ENCODE data around the gene ARPP19. TPM values are rescaled to one million over a fixed set of nuclear protein-coding genes. Genes with fewer than 3 reads are reported as not detected.
"Not testable (repeated sequence)": the region's sequence is repeated elsewhere in the genome, so short reads cannot be mapped to it uniquely, and the experiment has no call there.

The ARPP19 gene
- total RNA-seq, 2 donors from 2014 or later: 154 to 222 TPM

- H3K9me3 Mint-ChIP-seq: not testable (repeated sequence)
Measured at GRCh38 chr15:52512869-52513268, 56.0 kb downstream of the ARPP19 start.

GRCh38 chr15:52511084-52511483, 57.7 kb downstream of the ARPP19 start:
- H3K27ac Mint-ChIP-seq: peak overlapping the region; percentile 52
- H3K9me3 Mint-ChIP-seq: no peaks in the 10 kb centered on the region
- ATAC-seq (replicated peaks): no peak
- no peak overlapping the region for H3K4me3 Mint-ChIP-seq
- no peaks in the 10 kb centered on the region for H3K27me3 Mint-ChIP-seq
- H3K36me3 Mint-ChIP-seq (ENCODE audit: low read depth): no peaks in the 10 kb centered on the region
- H3K4me1 Mint-ChIP-seq: peaks cover 23% of the 10 kb centered on the region

More at GRCh38 chr15:52512869-52513268, 56.0 kb downstream of the ARPP19 start:
- H3K4me1 Mint-ChIP-seq: peaks cover 17% of the 10 kb centered on the region
- not testable (repeated sequence) for H3K27ac Mint-ChIP-seq; H3K27me3 Mint-ChIP-seq; ATAC-seq (replicated peaks); H3K36me3 Mint-ChIP-seq (ENCODE audit: low read depth); H3K4me3 Mint-ChIP-seq

- Mint-ChIP-seq H3K27me3 (no peaks in the 10 kb centered on the region), H3K36me3 (ENCODE audit: low read depth) (no peaks in the 10 kb centered on the region), H3K4me1 (peaks cover 30% of the 10 kb centered on the region), H3K9me3 (no peaks in the 10 kb centered on the region), H3K4me3 (peak overlapping the region; percentile 41), H3K27ac (peak overlapping the region; percentile 80)
- peak; percentile 49 for ATAC-seq (replicated peaks)
Measured at GRCh38 chr15:52509500-52510245, 59.2 kb downstream of the ARPP19 start.

GRCh38 chr15:52506549-52506948, 62.3 kb downstream of the ARPP19 start:
- no peaks in the 10 kb centered on the region for H3K27me3 Mint-ChIP-seq
- H3K4me1 Mint-ChIP-seq: peaks cover 46% of the 10 kb centered on the region
- no peak overlapping the region for H3K4me3 Mint-ChIP-seq
- H3K36me3 Mint-ChIP-seq (ENCODE audit: low read depth): peaks cover 6% of the 10 kb centered on the region
- ATAC-seq (replicated peaks): no peak
- H3K27ac Mint-ChIP-seq: no peak overlapping the region
- no peaks in the 10 kb centered on the region for H3K9me3 Mint-ChIP-seq

- Mint-ChIP-seq H3K27ac (peak overlapping the region; percentile 16), H3K4me3 (no peak overlapping the region)
Measured at GRCh38 chr15:52505151-52505550, 63.7 kb downstream of the ARPP19 start.

GRCh38 chr15:52503788-52504496, 64.9 kb downstream of the ARPP19 start:
- Mint-ChIP-seq H3K9me3 (no peaks in the 10 kb centered on the region), H3K36me3 (ENCODE audit: low read depth) (peaks cover 6% of the 10 kb centered on the region), H3K4me1 (peaks cover 46% of the 10 kb centered on the region), H3K4me3 (peak overlapping the region; percentile 63), H3K27ac (peak overlapping the region; percentile 58), H3K27me3 (no peaks in the 10 kb centered on the region)
- ATAC-seq (replicated peaks): peak; percentile 95

More at GRCh38 chr15:52505151-52505550, 63.7 kb downstream of the ARPP19 start:
- Mint-ChIP-seq H3K36me3 (ENCODE audit: low read depth) (peaks cover 6% of the 10 kb centered on the region), H3K4me1 (peaks cover 41% of the 10 kb centered on the region), H3K9me3 (no peaks in the 10 kb centered on the region), H3K27me3 (no peaks in the 10 kb centered on the region)
- no peak for ATAC-seq (replicated peaks)

- H3K27ac Mint-ChIP-seq: no peak overlapping the region
- H3K4me3 Mint-ChIP-seq: no peak overlapping the region
- no peaks in the 10 kb centered on the region for H3K27me3 Mint-ChIP-seq
- ATAC-seq (replicated peaks): no peak
- H3K36me3 Mint-ChIP-seq (ENCODE audit: low read depth): peaks cover 6% of the 10 kb centered on the region
- no peaks in the 10 kb centered on the region for H3K9me3 Mint-ChIP-seq
- H3K4me1 Mint-ChIP-seq: peaks cover 39% of the 10 kb centered on the region
Measured at GRCh38 chr15:52502608-52503007, 66.2 kb downstream of the ARPP19 start.

- no peak for ATAC-seq (replicated peaks)
- H3K27me3 Mint-ChIP-seq: no peaks in the 10 kb centered on the region
- H3K27ac Mint-ChIP-seq: no peak overlapping the region
- H3K4me1 Mint-ChIP-seq: peaks cover 36% of the 10 kb centered on the region
- H3K36me3 Mint-ChIP-seq (ENCODE audit: low read depth): peaks cover 6% of the 10 kb centered on the region
- no peaks in the 10 kb centered on the region for H3K9me3 Mint-ChIP-seq
- no peak overlapping the region for H3K4me3 Mint-ChIP-seq
Measured at GRCh38 chr15:52499506-52499905, 69.3 kb downstream of the ARPP19 start.

GRCh38 chr15:52498706-52499105, 70.1 kb downstream of the ARPP19 start:
- no peak for ATAC-seq (replicated peaks)
- H3K4me1 Mint-ChIP-seq: peaks cover 28% of the 10 kb centered on the region
- no peak overlapping the region for H3K4me3 Mint-ChIP-seq
- no peaks in the 10 kb centered on the region for H3K27me3 Mint-ChIP-seq
- peaks cover under 1% of the 10 kb centered on the region for H3K36me3 Mint-ChIP-seq (ENCODE audit: low read depth)
- no peaks in the 10 kb centered on the region for H3K9me3 Mint-ChIP-seq
- no peak overlapping the region for H3K27ac Mint-ChIP-seq

Other genes starting within 250 kb of the ARPP19 start
- 10 to 100 TPM; 33.1 to 59.3 TPM for gene MYO5A, start 40.1 kb downstream of the ARPP19 start, total RNA-seq
- gene ATOSA, start 110.4 kb upstream of the ARPP19 start, total RNA-seq: 10 to 100 TPM; 30.7 to 40.6 TPM
- not detected for gene ONECUT1, start 221.3 kb upstream of the ARPP19 start, total RNA-seq